HG03469 (cell line): ENCODE measurements around the gene ARRDC2.
"Not testable (repeated sequence)": the region's sequence is repeated elsewhere in the genome, so short reads cannot be mapped to it uniquely, and the experiment has no call there.

Experiments used
- ATAC-seq: cut with Tn5 transposase; IDR thresholded peaks from one replicate; pipeline ENCODE4 v1.9.1; 2021; ENCODE audit warnings: mild to moderate bottlenecking, moderate library complexity, moderate number of reproducible peaks; ENCODE audit not compliant: unreplicated experiment

The ARRDC2 gene

GRCh38 chr19:18016209-18016910 is 8.4 kb downstream of the ARRDC2 start:
- ATAC-seq: no peak

GRCh38 chr19:18017275-18018083 is 9.5 kb downstream of the ARRDC2 start:
- ATAC-seq: no peak

GRCh38 chr19:18020212-18021085 is 12.5 kb downstream of the ARRDC2 start:
- no peak for ATAC-seq

- ATAC-seq: no peak
These were observed 13.3 kb downstream of the ARRDC2 start for GRCh38 chr19:18021121-18021755.

- ATAC-seq: no peak
These were observed 15.8 kb downstream of the ARRDC2 start for GRCh38 chr19:18023622-18024251.

GRCh38 chr19:18027151-18027550 is 19.2 kb downstream of the ARRDC2 start:
- no peak for ATAC-seq

GRCh38 chr19:18029617-18030338 is 21.8 kb downstream of the ARRDC2 start:
- ATAC-seq: no peak

GRCh38 chr19:18031401-18031800 is 23.4 kb downstream of the ARRDC2 start:
- not testable (repeated sequence) for ATAC-seq

- ATAC-seq: not testable (repeated sequence)
These were observed 24.1 kb downstream of the ARRDC2 start for GRCh38 chr19:18032102-18032501.

- no peak for ATAC-seq
These were observed 33.1 kb downstream of the ARRDC2 start for GRCh38 chr19:18041054-18041453.

GRCh38 chr19:18043676-18044075 is 35.7 kb downstream of the ARRDC2 start:
- ATAC-seq: no peak

GRCh38 chr19:18044825-18045304 is 36.9 kb downstream of the ARRDC2 start:
- peak; percentile 58 for ATAC-seq

- no peak for ATAC-seq
These were observed 37.5 kb downstream of the ARRDC2 start for GRCh38 chr19:18045307-18046050.

- ATAC-seq: no peak
These were observed 38.2 kb downstream of the ARRDC2 start for GRCh38 chr19:18046059-18046718.

- ATAC-seq: no peak
These were observed 41.4 kb downstream of the ARRDC2 start for GRCh38 chr19:18049385-18049784.

- ATAC-seq: no peak
These were observed 43.9 kb downstream of the ARRDC2 start for GRCh38 chr19:18051887-18052286.

GRCh38 chr19:18053576-18054219 is 45.7 kb downstream of the ARRDC2 start:
- ATAC-seq: no peak

GRCh38 chr19:18055967-18056366 is 48.0 kb downstream of the ARRDC2 start:
- no peak for ATAC-seq
